Nephron progenitor cell (in vitro differentiated cells): ENCODE data around the gene APLF.
"Not testable (repeated sequence)": the region's sequence is repeated elsewhere in the genome, so short reads cannot be mapped to it uniquely, and the experiment has no call there.

ENCODE experiments used
- DNase-seq: peaks from one replicate; pipeline ENCODE4 v3.0.0; 2021
- H3K27ac Mint-ChIP-seq: 2 replicates; pipeline ENCODE4 v1.8.0; 2021; ENCODE audit warnings: mild to moderate bottlenecking, moderate library complexity, mixed read lengths
- H3K27me3 Mint-ChIP-seq: 2 replicates; pipeline ENCODE4 v1.8.0; 2021; ENCODE audit warnings: mild to moderate bottlenecking, low read depth, mixed read lengths; ENCODE audit not compliant: poor library complexity
- H3K36me3 Mint-ChIP-seq: 2 replicates; pipeline ENCODE4 v1.8.0; 2021; ENCODE audit warnings: low read depth, mixed read lengths
- H3K4me1 Mint-ChIP-seq: 2 replicates; pipeline ENCODE4 v1.8.0; 2021; ENCODE audit warnings: mixed read lengths
- H3K4me3 Mint-ChIP-seq: 2 replicates; pipeline ENCODE4 v1.8.0; 2021; ENCODE audit warnings: mild to moderate bottlenecking, moderate library complexity, mixed read lengths
- H3K9me3 Mint-ChIP-seq: 2 replicates; pipeline ENCODE4 v1.8.0; 2021; ENCODE audit warnings: mild to moderate bottlenecking, moderate library complexity, mixed read lengths
- CTCF ChIP-seq: fragments of 200-600 bp; sonication (generic); IDR thresholded peaks from 2 replicates; pipeline ENCODE4 v1.5.0; 2021; ENCODE audit warnings: antibody characterized with exemption

Gene APLF

GRCh38 chr2:68476454-68476853 lies 9.1 kb downstream of the APLF start:
- no peak for DNase-seq
- H3K27me3 Mint-ChIP-seq: peaks cover 2% of the 10 kb centered on the region
- no peak overlapping the region for H3K27ac Mint-ChIP-seq
- peaks cover 13% of the 10 kb centered on the region for H3K9me3 Mint-ChIP-seq
- H3K36me3 Mint-ChIP-seq: peaks cover 19% of the 10 kb centered on the region
- H3K4me1 Mint-ChIP-seq: peaks cover 13% of the 10 kb centered on the region
- TF ChIP-seq CTCF: no peak
- no peak overlapping the region for H3K4me3 Mint-ChIP-seq

- no peak for DNase-seq
- Mint-ChIP-seq H3K27ac (no peak overlapping the region), H3K4me1 (no peaks in the 10 kb centered on the region), H3K36me3 (peaks cover 14% of the 10 kb centered on the region), H3K4me3 (no peak overlapping the region), H3K9me3 (peaks cover 13% of the 10 kb centered on the region), H3K27me3 (peaks cover 5% of the 10 kb centered on the region)
- TF ChIP-seq CTCF: no peak
Observed at GRCh38 chr2:68478688-68479087, 11.3 kb downstream of the APLF start.

GRCh38 chr2:68482296-68482820 lies 15.0 kb downstream of the APLF start:
- TF ChIP-seq CTCF: no peak
- no peak for DNase-seq
- Mint-ChIP-seq H3K4me1 (no peaks in the 10 kb centered on the region), H3K4me3 (no peak overlapping the region), H3K27ac (no peak overlapping the region), H3K27me3 (peaks cover 3% of the 10 kb centered on the region), H3K9me3 (peaks cover 10% of the 10 kb centered on the region), H3K36me3 (peaks cover 12% of the 10 kb centered on the region)

GRCh38 chr2:68483011-68483410 lies 15.6 kb downstream of the APLF start:
- peaks cover 10% of the 10 kb centered on the region for H3K9me3 Mint-ChIP-seq
- no peak for DNase-seq
- no peak overlapping the region for H3K4me3 Mint-ChIP-seq
- no peak for TF ChIP-seq CTCF
- H3K36me3 Mint-ChIP-seq: peaks cover 6% of the 10 kb centered on the region
- peaks cover 3% of the 10 kb centered on the region for H3K27me3 Mint-ChIP-seq
- no peaks in the 10 kb centered on the region for H3K4me1 Mint-ChIP-seq
- H3K27ac Mint-ChIP-seq: no peak overlapping the region

- Mint-ChIP-seq H3K27ac (no peak overlapping the region), H3K9me3 (peaks cover under 1% of the 10 kb centered on the region)
Observed at GRCh38 chr2:68487773-68488355, 20.5 kb downstream of the APLF start.

GRCh38 chr2:68488605-68489004 lies 21.2 kb downstream of the APLF start:
- not testable (repeated sequence) for H3K9me3 Mint-ChIP-seq, H3K4me1 Mint-ChIP-seq, H3K27ac Mint-ChIP-seq, H3K36me3 Mint-ChIP-seq, H3K27me3 Mint-ChIP-seq, DNase-seq, H3K4me3 Mint-ChIP-seq

More at GRCh38 chr2:68487773-68488355, 20.5 kb downstream of the APLF start:
- peaks cover 3% of the 10 kb centered on the region for H3K27me3 Mint-ChIP-seq
- DNase-seq: no peak
- H3K4me3 Mint-ChIP-seq: no peak overlapping the region
- H3K36me3 Mint-ChIP-seq: peaks cover 1% of the 10 kb centered on the region
- no peaks in the 10 kb centered on the region for H3K4me1 Mint-ChIP-seq
- TF ChIP-seq CTCF: peak; percentile 49
